Keratinocyte (primary cell): Measurements from ENCODE around the gene B4GALT4.

ENCODE experiments used
- CTCF ChIP-seq, 3 experiments: IDR thresholded peaks in 1 of 3; conservative IDR thresholded peaks in 1 of 3; optimal IDR thresholded peaks in 1 of 3; 2 replicates in 2 of 3; 3 replicates in 1 of 3; pipeline versions ENCODE3 to v1.5.1; 2011; ENCODE audit warnings: low read length in 3 of 3, mild to moderate bottlenecking in 3 of 3, moderate library complexity in 2 of 3, control low read depth in 1 of 3, inconsistent platforms in 1 of 3; ENCODE audit not compliant: insufficient read depth in 2 of 3; ENCODE audit errors: extremely low read depth in 1 of 3
- EZH2 ChIP-seq: IDR thresholded peaks from one replicate; pipeline ENCODE4 v1.6.1; 2012; ENCODE audit warnings: inconsistent platforms, mild to moderate bottlenecking, low read length, moderate library complexity

DNA sequence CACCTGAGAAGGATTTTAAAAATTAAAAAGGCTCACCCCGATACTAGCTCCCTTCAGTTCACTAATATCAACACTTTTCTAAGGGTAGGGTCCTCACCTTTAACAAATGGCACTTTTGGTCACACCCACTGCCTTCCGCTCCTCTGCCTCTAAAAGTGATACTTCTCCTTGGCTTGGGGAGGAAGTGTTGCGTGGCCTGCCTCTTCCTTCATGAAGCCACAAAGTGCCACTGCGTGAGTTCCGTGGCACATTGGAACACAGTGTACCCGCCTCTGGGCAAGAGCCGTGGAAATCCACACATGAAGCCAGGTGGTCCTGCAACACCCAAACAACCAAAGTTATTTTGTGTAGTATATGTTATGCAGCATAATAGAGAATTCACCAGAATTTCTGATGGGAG lies 3.9 kb downstream of the B4GALT4 start:
- TF ChIP-seq CTCF (optimal IDR thresholded peaks at IDR 0.05 in 1 of 3, IDR thresholded peaks at IDR 0.05 in 1 of 3, conservative IDR thresholded peaks at IDR 0.05 in 1 of 3; ENCODE audit: extremely low read depth in 1 of 3, insufficient read depth in 2 of 3, low read length in 3 of 3) = no peak
- TF ChIP-seq EZH2 = no peak
